Stimulated activated CD4-positive, alpha-beta T cell treated with anti-CD3 and anti-CD28 coated beads, Interleukin-1b, Interleukin-23, amount 100 ng/mL, for 48 hours (primary cell): ENCODE measurements around the gene POLR1A.
"Not testable (repeated sequence)": the region's sequence is repeated elsewhere in the genome, so short reads cannot be mapped to it uniquely, and the experiment has no call there.

Experiments
- DNase-seq: peaks from one replicate; pipeline ENCODE4 v3.0.0-alpha.2; 2020

The POLR1A gene

DNA sequence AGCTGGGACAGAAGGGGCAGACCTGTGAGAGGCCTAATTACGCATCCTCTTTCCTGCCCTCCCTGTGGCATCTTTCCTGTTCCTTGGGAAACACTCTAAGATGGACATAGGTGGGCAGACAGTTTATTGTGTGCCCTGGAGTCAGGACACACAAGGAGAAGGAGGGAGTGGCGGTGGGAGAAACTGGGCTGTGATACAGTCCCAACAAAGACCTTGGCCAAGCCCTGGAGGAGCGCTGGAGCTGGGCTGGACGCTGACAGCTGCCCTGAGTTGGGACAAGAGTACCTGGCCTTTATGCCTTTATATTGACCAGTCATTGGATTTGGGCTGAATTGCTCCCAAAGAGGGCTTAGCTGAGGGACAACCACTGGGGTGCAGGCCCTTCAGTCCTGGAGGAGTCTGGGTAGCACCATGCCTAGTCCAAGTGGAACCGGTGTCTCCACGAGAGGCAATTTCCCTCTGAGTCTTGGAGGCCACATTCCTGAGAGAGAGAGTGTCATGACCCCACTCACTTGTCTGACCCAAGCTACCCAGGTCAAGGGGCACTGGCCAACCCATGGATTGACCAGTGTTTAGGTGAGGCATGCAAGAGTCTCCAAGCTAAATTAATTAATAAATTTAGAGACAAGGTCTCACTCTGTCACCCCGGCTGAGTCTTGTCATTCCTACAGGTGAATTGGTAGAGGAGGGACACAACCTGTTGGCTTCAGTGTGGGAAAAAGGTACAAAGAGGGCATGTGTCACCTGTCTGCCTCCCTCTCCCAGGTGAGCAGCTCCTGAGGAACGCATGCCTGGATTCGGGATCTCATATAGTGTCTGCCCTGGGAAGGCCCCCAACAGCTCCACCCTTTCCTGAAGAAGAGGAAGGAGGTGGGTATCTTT is 109.8 kb downstream of the POLR1A start:
- DNase-seq: no peak

DNA sequence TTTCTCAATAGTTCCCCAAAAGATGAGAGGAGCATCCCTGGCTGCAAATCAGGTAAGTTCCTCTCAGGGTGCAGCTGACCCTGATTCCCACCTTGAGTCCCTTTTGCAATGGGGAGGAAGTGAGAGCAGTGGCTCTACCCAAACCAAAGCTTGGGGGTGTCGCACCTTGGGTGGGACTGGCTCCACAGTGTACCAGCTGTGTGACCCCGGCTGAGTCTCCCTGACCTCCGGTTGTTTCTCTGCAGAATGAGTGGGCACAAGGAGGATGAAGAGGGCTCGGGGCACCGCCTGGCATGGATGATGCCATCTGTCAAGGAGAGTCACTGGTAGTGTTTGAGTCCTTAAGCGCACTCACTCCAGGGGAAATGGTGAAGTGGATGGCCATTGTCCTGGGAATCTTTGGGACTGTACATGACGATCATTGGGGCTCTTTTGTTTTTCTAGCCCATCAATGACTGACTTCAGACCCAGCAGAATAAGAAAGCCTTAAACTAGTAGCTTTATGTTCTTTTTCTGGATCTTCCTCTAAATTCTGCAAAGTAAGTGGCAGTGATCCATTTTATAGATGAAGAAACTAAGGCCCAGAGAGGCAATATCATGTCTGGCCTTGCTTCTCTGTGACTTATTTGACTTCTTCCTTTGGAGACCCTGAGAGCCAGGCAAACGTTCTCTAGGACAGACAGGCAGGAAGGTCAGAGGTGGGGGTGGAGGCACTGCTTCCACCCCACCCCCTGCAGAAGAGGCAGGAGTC is 110.6 kb downstream of the POLR1A start:
- DNase-seq: no peak

DNA sequence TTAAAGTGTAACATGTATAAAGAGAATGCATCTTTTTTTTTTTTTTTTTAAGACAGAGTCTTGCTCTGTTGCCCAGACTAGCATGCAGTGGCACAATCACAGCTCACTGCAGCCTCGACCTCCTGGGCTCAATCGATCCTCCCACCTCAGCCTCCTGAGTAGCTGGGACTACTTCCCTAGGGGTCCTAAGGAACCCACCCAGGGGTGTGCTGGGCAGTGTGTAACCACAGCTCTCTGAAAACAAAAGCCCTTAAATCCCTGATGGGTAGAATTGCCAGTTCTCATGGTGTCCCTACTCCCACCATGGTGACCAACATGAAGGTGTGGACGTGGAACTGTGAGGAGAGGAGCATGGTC is 111.3 kb downstream of the POLR1A start:
- DNase-seq: no peak

DNA sequence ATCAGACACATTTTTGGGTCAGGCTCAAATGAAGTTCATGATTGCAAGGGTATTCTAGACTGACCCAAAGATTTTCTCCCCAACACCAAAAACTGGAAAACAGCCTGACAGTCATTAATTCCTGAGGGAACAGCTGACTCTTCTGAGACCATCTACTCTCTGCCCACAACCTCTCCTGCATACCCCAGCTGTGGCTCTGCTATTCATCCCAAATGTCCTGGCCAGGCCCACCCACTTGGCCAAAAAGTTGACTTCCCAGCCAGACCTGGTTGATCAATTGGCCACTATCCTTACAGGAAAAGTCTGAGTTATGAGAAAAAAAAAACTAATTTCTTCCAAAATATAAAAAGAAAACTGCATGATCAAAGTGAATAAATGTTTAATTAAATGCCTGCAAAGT is 113.1 kb downstream of the POLR1A start:
- DNase-seq: no peak

DNA sequence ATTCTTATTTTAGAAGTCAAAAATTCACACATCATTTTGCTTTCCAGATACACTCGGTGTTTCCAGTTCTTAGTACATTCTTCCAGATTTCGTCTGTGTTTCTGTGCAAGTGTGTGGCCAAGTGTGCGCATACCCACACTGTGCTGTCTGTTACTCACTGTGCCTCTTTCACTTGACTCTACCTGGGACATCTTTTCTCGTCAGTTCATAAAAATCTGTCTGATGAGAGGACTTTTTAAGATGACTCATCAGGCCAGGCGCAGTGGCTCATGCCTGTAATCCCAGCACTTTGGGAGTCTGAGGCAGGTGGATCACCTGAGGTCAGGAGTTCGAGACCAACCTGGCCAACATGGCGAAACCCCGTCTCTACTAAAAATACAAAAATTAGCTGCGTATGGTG is 113.6 kb downstream of the POLR1A start:
- not testable (repeated sequence) for DNase-seq

DNA sequence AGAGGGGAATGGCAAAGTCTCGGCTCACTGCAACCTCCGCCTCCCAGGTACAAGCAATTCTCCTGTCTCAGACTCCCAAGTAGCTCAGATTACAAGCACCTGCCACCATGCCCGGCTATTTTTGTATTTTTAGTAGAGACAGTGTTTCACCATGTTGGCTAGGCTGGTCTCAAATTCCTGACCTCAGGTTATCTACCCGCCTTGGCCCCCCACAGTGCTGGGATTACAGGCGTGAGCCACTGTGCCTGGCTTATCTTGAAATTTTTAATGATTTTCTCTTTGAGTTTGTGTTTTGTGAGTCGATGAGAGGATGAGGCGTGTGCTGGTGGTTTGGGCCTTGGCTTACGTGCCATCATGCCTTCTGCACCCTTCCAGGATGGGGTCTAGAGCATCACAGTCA is 115.6 kb downstream of the POLR1A start:
- no peak for DNase-seq

DNA sequence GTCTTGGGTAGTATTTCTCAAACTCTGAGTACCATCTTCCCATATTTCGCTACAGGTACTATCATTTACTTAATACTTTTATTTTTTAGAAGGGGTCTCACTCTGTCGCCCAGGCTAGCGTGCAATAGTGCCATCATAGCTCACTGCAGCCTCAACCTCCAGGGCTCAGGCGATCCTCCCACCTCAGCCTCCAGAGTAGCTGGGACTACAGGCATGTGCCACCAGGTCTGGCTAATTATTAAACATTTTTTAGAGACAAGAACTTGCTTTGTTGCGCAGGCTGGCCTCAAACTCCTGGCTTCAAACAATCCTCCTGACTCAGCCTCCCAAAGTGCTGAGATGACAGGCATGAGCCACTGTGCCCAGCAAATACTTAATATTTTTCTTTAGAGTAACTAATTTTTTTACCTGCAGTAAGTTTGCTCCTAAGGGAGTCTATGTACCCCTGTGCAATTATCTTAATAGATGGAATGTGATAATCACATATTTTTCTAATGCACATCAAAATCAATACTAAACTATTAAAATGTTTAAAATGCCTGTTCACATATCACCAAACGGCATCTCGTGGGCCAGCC is 116.3 kb downstream of the POLR1A start:
- no peak for DNase-seq

DNA sequence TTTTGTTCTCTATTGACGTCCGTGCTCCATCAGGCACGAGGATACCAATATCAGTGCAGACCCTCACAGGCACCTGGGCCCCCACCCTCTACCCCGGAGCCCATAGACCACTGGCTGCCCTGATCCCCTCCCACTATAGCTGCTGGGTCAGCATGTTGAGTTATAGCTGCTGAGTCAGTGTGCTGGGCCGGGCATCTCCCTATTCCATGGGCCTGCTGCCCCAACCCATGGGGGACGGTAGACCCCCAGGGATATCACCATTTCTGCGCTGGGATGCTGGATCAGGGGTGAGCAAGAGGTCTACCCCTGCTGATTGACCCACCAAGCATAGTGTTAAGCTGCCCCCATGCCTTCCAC is 116.8 kb downstream of the POLR1A start:
- no peak for DNase-seq

DNA sequence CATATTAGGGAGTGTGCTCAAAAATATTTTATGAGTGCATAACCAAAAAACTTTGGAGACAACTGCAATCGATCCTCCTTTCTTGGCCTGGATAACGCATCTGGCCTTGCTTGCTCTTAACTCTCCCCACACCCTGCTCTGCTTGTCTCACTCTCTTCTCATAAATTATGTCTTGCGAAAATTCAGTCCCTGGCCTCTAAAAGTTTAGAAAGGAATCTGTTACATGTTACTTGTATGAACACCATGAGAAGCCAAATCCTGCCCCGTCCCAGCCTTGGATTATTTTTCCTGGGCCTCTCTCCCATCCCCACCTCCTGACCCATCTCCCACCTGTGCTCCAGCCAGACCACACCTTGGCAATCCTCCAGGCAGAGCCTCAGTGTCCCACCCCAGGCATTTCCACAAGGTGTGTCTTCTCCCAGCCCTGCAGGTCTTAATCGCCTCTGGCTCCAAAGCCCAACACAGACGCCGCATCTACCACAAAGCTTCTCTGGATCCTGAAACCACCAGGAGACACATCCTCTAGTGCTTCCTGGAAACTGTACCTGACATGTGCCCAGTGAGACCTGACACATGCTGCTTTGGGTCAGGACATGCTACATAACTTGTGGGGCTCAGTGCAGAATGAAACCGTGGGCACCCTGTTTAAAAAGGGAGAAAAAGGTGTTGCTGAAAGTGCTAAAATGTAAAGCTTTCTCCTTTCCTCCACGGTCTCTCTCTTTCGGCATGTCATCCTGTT is 117.3 kb downstream of the POLR1A start:
- no peak for DNase-seq

DNA sequence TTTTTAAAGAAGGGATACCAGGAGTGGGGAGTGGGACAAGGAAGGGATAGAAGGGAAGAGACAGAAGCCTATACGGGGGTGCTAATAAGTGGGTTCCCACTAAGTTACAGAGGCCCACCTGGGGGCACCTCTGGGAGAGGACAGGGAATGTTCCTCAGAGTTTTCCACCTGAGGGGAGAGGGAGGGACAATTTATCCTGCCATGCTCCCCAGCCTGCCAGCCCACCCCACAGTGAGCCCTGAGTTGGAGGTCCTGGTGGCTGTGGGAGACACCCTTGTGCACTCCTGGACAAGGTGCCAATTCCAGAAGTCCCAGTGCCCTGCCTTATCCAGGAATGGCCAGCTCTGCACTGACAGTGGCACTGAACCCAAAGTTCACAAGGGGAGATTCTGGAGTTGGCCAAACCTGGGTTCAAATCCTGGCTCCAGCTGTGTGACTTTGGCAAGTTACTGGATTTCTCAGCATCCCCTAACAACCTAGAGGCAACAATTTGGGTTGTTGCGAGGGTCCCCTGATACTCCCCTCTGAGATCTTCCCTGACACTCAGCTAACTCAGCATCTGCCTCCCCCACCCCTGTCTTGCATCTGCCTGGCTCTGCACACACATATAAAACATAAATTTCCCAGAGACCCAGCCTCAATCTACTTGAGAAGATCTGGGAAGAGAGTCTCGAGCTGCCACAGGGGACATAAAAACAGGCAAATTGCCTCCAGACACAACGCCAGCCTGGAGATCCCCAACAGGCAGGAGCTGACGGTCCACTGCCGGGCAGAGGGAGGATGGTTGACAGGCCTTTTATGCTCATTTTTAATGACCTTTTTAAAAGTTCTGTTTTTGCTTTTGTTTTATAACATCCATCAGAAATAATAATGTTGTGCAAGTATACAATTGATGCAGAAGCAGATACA is 118.2 kb downstream of the POLR1A start:
- DNase-seq: no peak

DNA sequence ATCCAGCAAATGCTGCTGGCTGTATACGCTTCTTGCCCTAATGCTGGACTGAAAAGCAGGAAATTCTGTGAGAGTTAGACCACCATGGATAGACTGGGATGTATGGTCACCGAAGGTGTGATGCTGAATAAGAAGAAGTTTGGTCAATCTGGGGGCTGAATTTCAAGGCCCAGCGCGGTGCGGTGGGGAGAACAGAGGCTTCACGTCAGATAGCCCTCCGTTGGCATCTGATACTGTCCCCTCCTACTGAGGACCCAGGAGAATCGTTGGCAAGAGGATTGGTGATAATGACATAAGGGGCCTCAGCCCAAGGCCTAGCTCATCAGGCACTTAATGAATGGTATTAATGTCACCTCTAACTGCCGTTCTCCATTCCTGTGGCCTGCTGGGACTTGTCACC is 119.6 kb downstream of the POLR1A start:
- DNase-seq: no peak

DNA sequence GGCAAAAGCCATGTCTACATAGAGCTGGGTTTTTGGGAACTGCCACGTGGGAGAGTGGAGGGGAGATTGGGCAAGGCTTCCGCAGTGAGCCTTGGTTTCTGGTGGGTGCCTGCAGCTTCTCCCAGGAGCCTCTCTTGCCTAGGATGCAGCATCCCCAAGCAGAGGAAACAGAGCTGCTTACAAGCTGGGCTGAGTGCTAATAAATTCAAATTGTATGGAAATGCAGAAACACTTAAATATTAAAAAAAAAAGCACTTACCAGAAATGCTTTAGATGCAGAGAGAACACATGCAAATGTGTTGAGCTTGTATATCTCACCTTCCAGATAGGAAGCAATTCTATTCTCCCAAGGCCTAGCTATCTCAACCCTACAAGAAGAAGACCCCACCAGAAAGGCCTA is 120.9 kb downstream of the POLR1A start:
- no peak for DNase-seq

DNA sequence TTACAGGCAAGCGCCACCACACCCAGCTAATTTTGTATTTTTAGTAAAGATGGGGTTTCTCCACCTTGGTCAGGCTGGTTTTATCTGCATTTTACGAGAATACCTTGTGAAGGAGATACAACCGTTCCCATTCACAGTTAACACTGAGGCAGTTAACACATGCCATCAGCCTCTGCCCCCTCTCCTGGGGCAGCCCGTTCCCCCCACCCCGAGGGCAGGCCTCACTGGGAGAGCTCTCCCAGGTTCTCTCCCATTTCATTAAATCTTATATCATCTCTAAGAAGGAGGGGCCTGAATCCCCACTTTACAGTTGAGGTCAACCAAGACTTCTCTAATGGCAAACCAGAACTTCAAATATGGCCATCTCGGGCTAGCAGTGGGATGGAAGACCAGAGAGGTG is 121.9 kb downstream of the POLR1A start:
- DNase-seq: no peak

DNA sequence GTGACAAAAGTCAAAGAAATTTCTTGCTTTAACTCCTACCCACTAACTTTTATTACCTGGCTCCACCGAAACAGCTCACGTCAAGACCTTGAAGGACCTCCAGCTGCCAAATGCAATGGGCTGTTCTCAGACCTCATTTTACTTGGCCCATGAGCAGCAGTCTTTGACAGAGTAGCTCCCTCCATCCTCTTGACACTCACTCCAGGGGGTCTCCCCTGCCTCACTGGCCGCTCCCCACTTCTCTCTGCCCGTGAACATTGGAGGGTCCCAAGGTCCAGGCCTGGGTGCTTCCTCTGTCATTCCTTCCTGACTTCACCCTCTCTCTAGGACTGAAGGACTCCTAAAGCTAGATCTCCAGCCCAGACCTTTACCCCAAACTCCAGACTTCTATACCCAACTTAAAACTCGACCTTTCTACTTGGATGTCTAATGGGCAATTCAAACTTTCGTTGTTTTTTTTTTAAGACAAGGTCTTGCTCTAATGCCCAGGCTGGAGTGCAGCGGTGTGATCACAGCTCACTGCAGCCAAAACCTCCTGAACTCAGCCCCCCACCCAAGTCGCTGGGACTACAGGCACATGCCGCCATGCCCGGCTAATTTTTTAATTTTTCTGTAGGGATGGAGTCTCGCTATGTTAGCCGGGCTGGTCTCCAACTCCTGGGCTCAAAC is 124.0 kb downstream of the POLR1A start:
- DNase-seq: no peak

DNA sequence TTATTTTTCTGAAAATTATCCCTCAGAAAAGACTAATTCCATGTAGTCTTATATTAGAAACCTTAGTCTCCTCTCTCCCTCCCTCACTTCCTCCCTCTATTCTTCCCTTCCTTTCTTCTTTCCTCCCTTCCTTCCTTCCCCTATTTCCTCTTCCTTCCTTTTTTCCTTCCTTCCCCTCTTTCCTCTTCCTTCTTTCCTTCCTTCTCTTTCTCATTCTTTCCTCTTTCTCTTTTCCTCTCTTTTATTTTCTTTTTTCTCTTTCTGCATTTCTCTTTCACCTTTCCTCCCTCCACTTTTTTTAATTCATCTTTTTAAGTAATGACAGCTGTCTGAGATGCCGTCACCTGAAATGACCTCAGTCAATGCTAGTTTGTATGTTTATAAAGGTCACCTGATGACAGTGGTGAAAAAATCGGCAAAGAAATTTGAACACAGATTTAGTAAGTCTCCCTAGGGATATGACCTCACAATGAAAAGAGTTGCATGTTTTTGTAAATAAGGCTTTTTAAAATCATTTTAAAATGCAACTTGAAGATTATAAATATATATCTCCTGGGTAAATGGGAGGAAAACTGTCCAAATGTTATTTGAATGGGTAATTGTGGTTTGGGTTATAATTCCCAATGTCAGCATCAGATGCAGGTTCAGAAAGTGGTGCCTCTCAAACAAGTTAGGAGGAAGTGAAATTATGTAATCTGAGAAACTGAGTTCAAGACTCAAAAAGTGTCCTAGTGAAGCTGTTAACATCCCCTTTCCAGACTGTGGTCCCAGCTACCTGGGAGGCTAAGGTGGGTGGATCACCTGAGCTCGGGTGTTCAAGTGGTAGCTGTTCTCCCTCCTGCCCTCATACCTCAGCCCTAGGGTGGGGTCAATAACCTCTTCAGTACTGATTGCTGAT is 126.6 kb downstream of the POLR1A start:
- no peak for DNase-seq

DNA sequence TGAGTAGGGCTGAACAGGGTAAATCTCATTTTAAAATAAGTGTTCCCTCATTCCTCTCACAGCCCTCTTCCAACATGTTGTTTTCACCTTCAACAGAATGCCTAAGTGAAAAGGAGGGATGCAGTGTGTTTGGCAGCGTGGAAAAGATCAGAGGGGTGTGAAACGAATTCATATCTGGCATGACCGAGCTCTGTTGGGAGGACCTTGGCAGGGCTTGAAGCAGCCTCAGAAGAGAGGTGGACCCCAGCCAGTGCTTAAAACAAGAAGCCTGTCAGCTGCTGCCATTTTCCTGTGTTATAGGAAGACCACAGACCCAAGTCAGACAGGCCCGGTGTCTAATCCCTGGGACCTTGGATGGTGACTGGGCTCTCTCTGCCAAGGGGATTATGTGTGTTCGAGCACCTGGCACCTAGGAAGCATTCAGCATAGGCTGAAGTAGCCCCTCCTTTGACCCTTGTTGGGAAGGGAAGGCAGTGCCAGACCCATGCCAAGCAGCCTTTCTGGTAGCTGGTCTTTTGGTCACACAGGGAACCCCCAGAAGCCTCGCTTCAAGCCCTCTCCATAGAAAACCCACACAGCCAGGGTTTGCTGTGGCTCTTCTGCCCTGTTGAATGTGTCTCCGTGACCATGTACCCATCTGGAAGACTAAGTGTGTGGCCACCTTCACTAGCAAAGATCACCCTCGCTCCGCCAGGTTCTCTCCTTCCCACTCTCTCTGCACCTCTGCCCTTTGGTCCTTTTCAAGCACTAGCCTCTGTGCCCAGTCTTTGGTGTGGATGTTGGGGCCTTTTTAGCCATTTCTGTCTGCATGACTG is 129.4 kb downstream of the POLR1A start:
- DNase-seq: no peak

DNA sequence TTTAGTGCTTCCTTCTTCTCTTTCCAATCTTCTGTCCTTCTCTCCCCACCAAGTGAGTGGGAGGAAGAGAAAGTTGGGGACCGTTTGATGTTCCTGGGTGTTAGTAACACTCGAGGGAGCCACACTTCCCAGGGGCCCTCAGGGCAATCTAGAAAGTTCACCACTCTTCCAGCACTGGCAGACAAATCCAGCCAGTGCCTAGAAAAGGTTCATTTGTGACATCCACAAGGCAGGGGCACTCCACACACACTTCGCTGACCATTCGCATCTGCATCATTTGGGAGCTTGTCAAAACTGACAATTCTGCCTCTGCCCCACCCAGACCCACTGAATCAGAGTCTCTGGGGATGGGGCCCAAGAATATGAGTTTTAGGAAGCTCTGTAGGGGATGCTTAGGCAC is 130.1 kb downstream of the POLR1A start:
- no peak for DNase-seq

DNA sequence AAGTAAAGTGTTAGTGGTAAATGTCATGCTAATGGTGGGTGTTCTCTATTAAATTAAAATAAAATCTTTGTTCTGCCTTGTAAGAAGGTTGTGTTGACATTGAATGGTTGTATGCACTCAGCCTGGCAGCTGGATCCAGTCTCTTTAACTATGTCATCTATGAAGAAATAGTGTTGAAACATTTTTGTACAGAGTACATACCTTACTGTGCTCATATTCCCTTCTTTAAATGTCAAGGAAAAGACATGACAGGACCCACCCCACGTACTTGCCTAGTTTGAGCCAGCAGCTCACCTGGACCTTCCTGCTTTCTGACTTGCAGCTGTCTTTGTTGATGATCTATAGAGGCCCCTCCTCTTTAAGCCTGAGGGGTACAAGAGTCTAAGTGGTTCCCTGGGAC is 131.3 kb downstream of the POLR1A start:
- DNase-seq: no peak

DNA sequence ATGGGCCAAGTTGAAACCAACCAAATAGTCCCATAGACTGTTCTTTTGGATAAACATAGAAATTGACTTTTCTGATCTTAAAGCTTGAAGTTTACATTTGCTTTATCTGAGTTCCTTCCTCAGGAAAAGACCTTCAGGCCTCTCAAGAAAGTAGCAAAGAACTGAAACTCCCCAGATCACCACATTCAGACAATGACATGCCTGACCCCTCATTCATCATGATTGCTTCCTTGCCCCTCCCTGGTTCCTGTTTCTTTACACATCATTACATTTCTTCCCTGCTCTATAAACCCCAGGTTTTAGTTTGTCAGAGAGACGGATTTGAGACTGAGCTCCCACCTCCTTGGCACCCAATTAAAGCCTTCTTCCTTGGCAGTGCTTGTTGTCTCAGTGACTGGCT is 133.3 kb downstream of the POLR1A start:
- DNase-seq: no peak

DNA sequence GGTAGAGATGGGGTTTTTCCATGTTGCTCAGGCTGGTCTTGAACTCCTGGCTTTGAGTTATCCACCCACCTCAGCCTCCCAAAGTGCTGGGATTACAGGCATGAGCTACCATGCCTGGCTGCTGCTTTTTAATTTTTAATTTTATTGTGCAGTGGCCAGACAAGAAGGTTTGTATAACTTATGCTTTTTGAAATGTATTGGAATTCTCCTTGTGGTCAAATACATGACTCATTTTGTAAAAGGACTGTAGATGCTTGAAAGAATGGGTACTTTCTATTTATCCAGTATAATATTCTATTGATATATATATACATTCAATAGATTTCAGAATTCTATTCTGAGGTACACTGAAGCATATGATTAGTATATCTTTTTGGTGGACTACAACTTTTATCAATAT is 134.3 kb downstream of the POLR1A start:
- DNase-seq: no peak
